OCI-LY7 (cell line): Measurements from ENCODE around the gene CBS. TPM values are rescaled to one million over a fixed set of nuclear protein-coding genes. Genes with fewer than 3 reads are reported as not detected.

Experiments
- BruUV-seq: library from RNA; stranded (reverse); fragments of 400-500 nt; replicated peaks from 2 replicates; lab custom pipeline; 2021; lab: Mats Ljungman, UMichigan
- CTCF ChIA-PET: fragments of 300-600 bp; sonication (Branson Sonifier 250); formaldehyde crosslinking; loops from one replicate; lab custom pipeline; 2022; ENCODE audit warnings: antibody characterized with exemption; ENCODE audit not compliant: unreplicated experiment; lab: Charles Lee
- POLR2A ChIA-PET: fragments of 300-600 bp; sonication (Branson Sonifier 250); formaldehyde crosslinking; loops from one replicate; lab custom pipeline; 2022; ENCODE audit warnings: antibody characterized with exemption; lab: Charles Lee
- DNase-seq: peaks from one replicate; pipeline ENCODE4 v3.0.0-alpha.2; 2015; ENCODE audit warnings: low spot score
- H2AFZ ChIP-seq: fragments of 200-600 bp; sonication (generic), shearing (Covaris generic); 2 replicates; pipeline ENCODE4 v1.6.1; 2014; ENCODE audit warnings: mild to moderate bottlenecking, antibody characterized with exemption, low read length, moderate library complexity
- H3K27ac ChIP-seq: fragments of 200-600 bp; sonication (generic); 2 replicates; pipeline ENCODE4 v1.5.1; 2014; ENCODE audit warnings: mixed run types, low read depth, mild to moderate bottlenecking, moderate library complexity, low read length, inconsistent platforms; ENCODE audit not compliant: poor library complexity, severe bottlenecking
- H3K36me3 ChIP-seq: fragments of 200-600 bp; sonication (generic); 2 replicates; pipeline ENCODE4 v1.6.1; 2014; ENCODE audit warnings: mild to moderate bottlenecking, antibody characterized with exemption, low read length, moderate library complexity, mixed read lengths; ENCODE audit not compliant: insufficient read depth
- H3K4me1 ChIP-seq: fragments of 200-600 bp; sonication (generic); 2 replicates; pipeline ENCODE4 v1.5.1; 2014; ENCODE audit warnings: mild to moderate bottlenecking, low read length; ENCODE audit not compliant: insufficient read depth, poor library complexity, severe bottlenecking
- H3K4me2 ChIP-seq: fragments of 200-600 bp; sonication (generic); 2 replicates; pipeline ENCODE4 v1.6.1; 2014; ENCODE audit warnings: mild to moderate bottlenecking, low read length
- H3K4me3 ChIP-seq: fragments of 200-600 bp; sonication (generic); 2 replicates; pipeline ENCODE4 v1.5.1; 2014; ENCODE audit warnings: mild to moderate bottlenecking, low read depth, low read length; ENCODE audit not compliant: poor library complexity, severe bottlenecking
- H3K79me2 ChIP-seq: fragments of 200-600 bp; sonication (generic); 2 replicates; pipeline ENCODE4 v1.6.1; 2016; ENCODE audit warnings: low read depth, mild to moderate bottlenecking, low read length, moderate library complexity, mixed read lengths; ENCODE audit not compliant: insufficient read depth
- H3K9me2 ChIP-seq: fragments of 200-600 bp; sonication (generic); 2 replicates; pipeline ENCODE4 v1.6.1; 2016; ENCODE audit warnings: mild to moderate bottlenecking, low read length, mixed read lengths; ENCODE audit not compliant: insufficient read depth
- H3K9me3 ChIP-seq: fragments of 200-600 bp; sonication (generic); 2 replicates; pipeline ENCODE4 v1.6.1; 2014; ENCODE audit warnings: mild to moderate bottlenecking, mixed run types, low read length, mixed read lengths
- H4K20me1 ChIP-seq: fragments of 200-600 bp; sonication (generic); 2 replicates; pipeline ENCODE4 v1.6.1; 2014; ENCODE audit warnings: mild to moderate bottlenecking, antibody characterized with exemption, low read length, moderate library complexity, mixed read lengths; ENCODE audit not compliant: insufficient read depth
- EZH2phosphoT487 ChIP-seq: fragments of 200-600 bp; sonication (generic); IDR thresholded peaks from 2 replicates; pipeline ENCODE4 v1.6.1; 2018; ENCODE audit warnings: low read depth, borderline replicate concordance, mild to moderate bottlenecking, mixed run types, antibody characterized with exemption, low read length, moderate library complexity, mixed read lengths
- intact Hi-C: fragments of 100-400 bp; cut with micrococcal nuclease; formaldehyde crosslinking; loops from one replicate; pipeline ENCODE4 v1.10.0; 2022; ENCODE audit not compliant: unreplicated experiment
- total RNA-seq, 2 experiments: library from RNA; depleted of rRNA in 1 of 2; stranded (reverse); fragments of >200 nt in 1 of 2; shearing (Covaris generic) in 1 of 2; gene quantifications; 2 replicates each; pipeline ENCODE4 v1.2.3, GENCODE V29; 2014 to 2022
- TF ChIP-seq, protein P1 (sequence below): fragments of 200-600 bp; sonication (generic); conservative IDR thresholded peaks from 2 replicates; pipeline ENCODE4 v1.5.1; 2014; ENCODE audit warnings: mild to moderate bottlenecking, antibody characterized with exemption, low read length, moderate library complexity, mixed read lengths

The CBS gene
- total RNA-seq, 2 experiments from 2014 or later, result 263 to 436 TPM

DNA sequence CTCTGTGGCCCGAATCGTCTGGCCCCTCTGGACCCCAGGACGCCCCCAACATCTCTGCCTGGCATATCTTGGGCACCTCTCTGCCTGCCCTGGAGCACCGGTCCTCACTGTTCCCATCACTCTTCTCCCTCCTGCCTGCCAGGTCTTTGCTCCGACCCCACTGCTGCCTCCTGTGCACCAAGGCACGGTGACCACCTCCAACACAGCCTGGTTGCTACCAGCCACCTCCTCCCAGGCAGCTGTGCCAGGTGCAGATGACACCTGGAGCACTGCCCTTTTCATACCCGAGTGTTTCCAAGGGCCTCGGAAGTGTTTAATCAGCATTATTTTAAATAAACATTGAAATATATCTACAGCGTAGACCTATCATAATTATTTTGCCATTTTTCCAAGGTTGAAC is 70.0 kb downstream of the CBS start:
- H3K9me2 ChIP-seq, result no peaks in the 10 kb centered on the region
- peaks cover 53% of the 10 kb centered on the region for H3K36me3 ChIP-seq
- H3K79me2 ChIP-seq, result no peaks in the 10 kb centered on the region
- ChIA-PET CTCF (no interaction called here), POLR2A (interaction anchor here (0.6 kb wide), 1 partner anchor 116 kb away, joined by 4 read pairs; no protein-coding TSS in a partner anchor)
- no peaks in the 10 kb centered on the region for H3K9me3 ChIP-seq
- BruUV-seq, result no TSS peak
- no peak for DNase-seq
- intact Hi-C loops, result no loop called here
- no peak overlapping the region for H3K4me2 ChIP-seq
- no peaks in the 10 kb centered on the region for H4K20me1 ChIP-seq
- H3K4me1 ChIP-seq, result no peaks in the 10 kb centered on the region
- TF ChIP-seq, protein P1, sequence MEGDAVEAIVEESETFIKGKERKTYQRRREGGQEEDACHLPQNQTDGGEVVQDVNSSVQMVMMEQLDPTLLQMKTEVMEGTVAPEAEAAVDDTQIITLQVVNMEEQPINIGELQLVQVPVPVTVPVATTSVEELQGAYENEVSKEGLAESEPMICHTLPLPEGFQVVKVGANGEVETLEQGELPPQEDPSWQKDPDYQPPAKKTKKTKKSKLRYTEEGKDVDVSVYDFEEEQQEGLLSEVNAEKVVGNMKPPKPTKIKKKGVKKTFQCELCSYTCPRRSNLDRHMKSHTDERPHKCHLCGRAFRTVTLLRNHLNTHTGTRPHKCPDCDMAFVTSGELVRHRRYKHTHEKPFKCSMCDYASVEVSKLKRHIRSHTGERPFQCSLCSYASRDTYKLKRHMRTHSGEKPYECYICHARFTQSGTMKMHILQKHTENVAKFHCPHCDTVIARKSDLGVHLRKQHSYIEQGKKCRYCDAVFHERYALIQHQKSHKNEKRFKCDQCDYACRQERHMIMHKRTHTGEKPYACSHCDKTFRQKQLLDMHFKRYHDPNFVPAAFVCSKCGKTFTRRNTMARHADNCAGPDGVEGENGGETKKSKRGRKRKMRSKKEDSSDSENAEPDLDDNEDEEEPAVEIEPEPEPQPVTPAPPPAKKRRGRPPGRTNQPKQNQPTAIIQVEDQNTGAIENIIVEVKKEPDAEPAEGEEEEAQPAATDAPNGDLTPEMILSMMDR, result no peak
- TF ChIP-seq EZH2phosphoT487, result no peak
- no peak overlapping the region for H3K4me3 ChIP-seq
- H2AFZ ChIP-seq, result no peak overlapping the region
- no peak overlapping the region for H3K27ac ChIP-seq

DNA sequence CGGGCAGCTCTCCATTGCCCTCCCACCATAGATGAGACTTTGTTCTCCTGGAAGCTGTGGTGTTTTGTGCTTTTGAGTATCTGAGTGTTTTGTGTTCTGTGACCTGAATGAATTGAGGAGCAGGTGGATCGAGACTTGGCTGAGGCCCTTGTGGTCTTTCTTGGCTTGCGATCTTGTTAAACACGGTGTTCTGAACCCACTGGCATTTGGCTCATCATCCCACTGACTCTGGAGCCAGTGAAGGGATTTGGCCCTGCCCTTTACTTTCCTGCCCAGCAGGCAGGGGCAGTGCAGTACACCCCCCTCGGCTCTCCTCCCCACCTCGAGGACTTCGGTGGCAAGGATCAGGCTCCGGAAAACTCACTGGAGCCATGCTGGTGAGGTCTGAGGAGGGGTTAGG is 70.7 kb downstream of the CBS start:
- H3K27ac ChIP-seq, result no peak overlapping the region
- no peaks in the 10 kb centered on the region for H3K79me2 ChIP-seq
- no peaks in the 10 kb centered on the region for H4K20me1 ChIP-seq
- no peak overlapping the region for H2AFZ ChIP-seq
- ChIA-PET POLR2A (no interaction called here), CTCF (no interaction called here)
- no peak overlapping the region for H3K4me3 ChIP-seq
- DNase-seq, result no peak
- no peaks in the 10 kb centered on the region for H3K9me2 ChIP-seq
- no TSS peak for BruUV-seq
- intact Hi-C loops, result no loop called here
- 0 out of 2 replicates have a peak, but pooled peaks cover 6% of the 10 kb centered on the region for H3K9me3 ChIP-seq
- no peak overlapping the region for H3K4me2 ChIP-seq
- TF ChIP-seq, protein P1, result no peak
- TF ChIP-seq EZH2phosphoT487, result no peak
- H3K4me1 ChIP-seq, result no peaks in the 10 kb centered on the region
- H3K36me3 ChIP-seq, result peaks cover 47% of the 10 kb centered on the region

Other genes with a start within 250 kb of the CBS start
- 38.1 and 45.7 TPM in 2 replicates for gene WDR4, start 196.3 kb downstream of the CBS start, total RNA-seq (2014; rRNA removed; shearing (Covaris generic))
- 62.2 and 73.8 TPM in 2 replicates for gene WDR4, start 196.3 kb downstream of the CBS start, total RNA-seq (2022)
- gene NDUFV3, start 182.5 kb downstream of the CBS start, total RNA-seq (2014; rRNA removed; shearing (Covaris generic)), result 23.1 and 40.8 TPM in 2 replicates
- 28.2 and 29.4 TPM in 2 replicates for gene NDUFV3, start 182.5 kb downstream of the CBS start, total RNA-seq (2022)
- gene ERVH48-1, start 150.2 kb downstream of the CBS start, total RNA-seq (2014; rRNA removed; shearing (Covaris generic)), result 0.09 TPM in 1 of 2 replicates, not detected in the other
- not detected in 2 replicates for gene ERVH48-1, start 150.2 kb downstream of the CBS start, total RNA-seq (2022)
- 23.7 and 25.5 TPM in 2 replicates for gene PKNOX1, start 101.3 kb downstream of the CBS start, total RNA-seq (2014; rRNA removed; shearing (Covaris generic))
- gene PKNOX1, start 101.3 kb downstream of the CBS start, total RNA-seq (2022), result 23.4 and 32.9 TPM in 2 replicates
- gene U2AF1, start 31.7 kb upstream of the CBS start, total RNA-seq (2014; rRNA removed; shearing (Covaris generic)), result 75.0 and 75.1 TPM in 2 replicates
- 60.8 and 96.6 TPM in 2 replicates for gene U2AF1, start 31.7 kb upstream of the CBS start, total RNA-seq (2022)
- gene CRYAA, start 93.2 kb upstream of the CBS start, total RNA-seq (2014; rRNA removed; shearing (Covaris generic)), result not detected in 2 replicates
- gene CRYAA, start 93.2 kb upstream of the CBS start, total RNA-seq (2022), result not detected in 2 replicates